SK-N-MC (cell line): Measurements from ENCODE around the gene TASP1.
"Not testable (repeated sequence)": the region's sequence is repeated elsewhere in the genome, so short reads cannot be mapped to it uniquely, and the experiment has no call there.

ENCODE experiments used
- EZH2 ChIP-seq: fragments of 200-600 bp; sonication (generic); IDR thresholded peaks from one replicate; pipeline ENCODE4 v1.6.1; 2017; ENCODE audit warnings: antibody characterized with exemption
- FOXP2 ChIP-seq: optimal IDR thresholded peaks from 2 replicates; pipeline ENCODE3; 2011; ENCODE audit warnings: mild to moderate bottlenecking, moderate library complexity; ENCODE audit not compliant: insufficient read depth; ENCODE audit errors: extremely low read length, control extremely low read depth

DNA sequence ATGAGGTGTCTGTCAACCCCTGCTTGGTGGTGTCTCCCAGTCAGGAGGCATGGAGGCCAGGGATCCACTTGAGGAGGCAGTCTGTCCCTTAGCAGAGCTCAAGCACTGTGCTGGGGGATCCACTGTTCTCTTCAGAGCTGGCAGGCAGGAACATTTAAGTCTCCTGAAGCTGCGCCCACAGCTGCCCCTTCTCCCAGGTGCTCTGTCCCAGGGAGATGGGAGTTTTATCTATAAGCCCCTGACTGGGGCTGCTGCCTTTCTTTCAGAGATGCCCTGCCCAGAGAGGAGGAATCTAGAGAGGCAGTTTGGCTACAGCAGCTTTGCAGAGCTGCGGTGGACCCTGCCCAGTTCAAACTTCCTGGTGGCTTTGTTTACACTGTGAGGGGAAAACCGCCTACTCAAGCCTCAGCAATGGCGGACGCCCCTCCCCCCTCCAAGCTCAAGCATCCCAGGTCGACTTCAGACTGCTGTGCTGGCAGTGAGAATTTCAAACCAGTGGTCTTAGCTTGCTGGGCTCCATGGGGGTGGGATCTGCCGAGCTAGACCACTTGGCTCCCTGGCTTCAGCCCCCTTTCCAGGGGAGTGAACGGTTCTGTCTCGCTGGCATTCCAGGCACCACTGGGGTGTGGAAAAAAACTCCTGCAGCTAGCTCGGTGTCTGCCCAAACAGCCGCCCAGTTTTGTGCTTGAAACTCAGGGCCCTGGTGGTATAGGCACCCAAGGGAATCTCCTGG is 258.1 kb downstream of the TASP1 start:
- TF ChIP-seq FOXP2, EZH2: not testable (repeated sequence)
